ENCODE results near the gene NOMO2.
"Not testable (repeated sequence)": the region's sequence is repeated elsewhere in the genome, so short reads cannot be mapped to it uniquely, and the experiment has no call there.

DNA sequence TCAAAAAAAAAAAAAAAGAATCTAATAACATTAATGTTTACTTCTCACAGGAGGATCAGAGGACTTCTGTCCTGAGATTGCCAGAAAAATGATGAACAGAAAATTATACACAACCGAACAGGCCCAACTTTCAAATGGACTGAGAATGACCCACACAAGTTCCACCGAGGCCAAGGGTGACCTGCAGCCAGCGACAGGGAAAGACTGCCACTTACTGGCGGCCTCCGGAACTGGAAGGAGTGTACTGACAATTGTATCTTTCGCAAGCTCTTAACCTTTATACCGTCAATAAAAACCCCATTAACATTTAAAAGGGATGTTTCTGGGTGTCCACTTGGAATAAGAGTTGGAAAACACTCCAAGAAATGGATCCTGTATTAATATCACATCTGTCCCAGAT is 146.1 kb downstream of the NOMO2 start:
- TF ChIP-seq CTCF, POLR2A (IDR thresholded peaks at IDR 0.05): not testable (repeated sequence)

Measured in right lobe of liver (tissue), 4 donors.